NCI-H2196 treated with DMSO at 0.1 percent for 48 hours (cell line): ENCODE data around the gene RTN4.
"Not testable (repeated sequence)": the region's sequence is repeated elsewhere in the genome, so short reads cannot be mapped to it uniquely, and the experiment has no call there.

Experiments
- DNase-seq: peaks from one replicate; lab custom pipeline; 2025; ENCODE audit not compliant: unreplicated experiment; lab: John Stamatoyannopoulos, UW

RTN4 gene

DNA sequence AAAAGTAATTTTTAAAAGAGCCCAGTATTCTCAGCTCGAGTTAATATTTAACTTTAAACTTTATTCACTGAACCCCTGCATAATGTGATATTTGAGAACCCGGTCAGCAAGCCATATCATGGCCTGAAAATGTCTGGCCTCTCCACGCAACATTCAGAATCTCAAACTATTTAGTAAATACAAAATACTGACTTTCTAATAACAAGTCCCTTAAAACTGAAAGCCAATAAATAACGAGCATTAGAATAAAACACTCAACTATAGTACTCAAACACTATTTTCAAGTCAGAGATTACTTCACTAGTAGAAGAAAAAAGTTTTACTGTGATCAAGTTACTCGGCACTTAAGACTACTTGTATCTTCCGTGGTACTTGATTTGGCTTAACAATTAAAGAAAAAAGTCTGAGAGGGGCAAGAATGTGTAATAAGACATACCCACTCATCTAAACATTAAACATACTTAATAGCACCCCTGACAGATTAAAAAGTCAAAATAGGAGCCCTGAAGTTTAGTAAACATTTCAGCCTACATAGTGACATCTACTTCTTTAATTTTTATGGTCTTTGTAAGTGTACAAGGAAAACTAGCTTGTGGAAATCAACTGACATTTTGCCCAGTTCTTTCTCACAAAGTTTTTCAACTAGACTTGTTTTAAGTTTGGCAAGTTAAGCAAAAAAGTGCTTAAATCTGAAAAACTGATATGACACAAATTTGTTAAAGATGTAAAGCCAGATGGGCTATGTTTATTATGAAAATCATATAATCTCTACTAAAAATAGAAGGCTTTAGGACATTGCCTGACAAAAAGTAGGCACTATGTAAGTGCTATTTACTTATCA lies 38.2 kb downstream of the RTN4 start:
- no peak for DNase-seq

DNA sequence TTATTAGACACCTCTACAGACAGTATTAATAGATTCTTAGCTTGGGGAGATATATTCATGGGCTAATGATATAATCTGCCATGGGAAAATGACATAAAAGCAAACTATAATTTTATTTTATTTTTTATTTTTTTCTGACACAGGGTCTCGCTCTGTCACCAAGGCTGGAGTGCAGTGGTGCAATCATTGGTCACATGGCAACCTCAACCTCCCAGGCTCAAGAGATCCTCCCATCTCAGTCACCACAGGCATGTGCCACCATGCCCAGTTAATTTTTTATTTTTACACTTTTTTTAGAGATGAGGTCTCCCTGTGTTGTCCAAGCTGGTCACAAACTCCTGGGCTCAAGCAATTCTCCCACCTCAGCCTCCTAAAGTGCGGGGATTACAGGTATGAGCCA lies 39.3 kb downstream of the RTN4 start:
- no peak for DNase-seq

- DNase-seq, result no peak
Measured at GRCh38 chr2:55010149-55010591, 40.1 kb downstream of the RTN4 start.

GRCh38 chr2:55009277-55010060 lies 40.8 kb downstream of the RTN4 start:
- no peak for DNase-seq

DNA sequence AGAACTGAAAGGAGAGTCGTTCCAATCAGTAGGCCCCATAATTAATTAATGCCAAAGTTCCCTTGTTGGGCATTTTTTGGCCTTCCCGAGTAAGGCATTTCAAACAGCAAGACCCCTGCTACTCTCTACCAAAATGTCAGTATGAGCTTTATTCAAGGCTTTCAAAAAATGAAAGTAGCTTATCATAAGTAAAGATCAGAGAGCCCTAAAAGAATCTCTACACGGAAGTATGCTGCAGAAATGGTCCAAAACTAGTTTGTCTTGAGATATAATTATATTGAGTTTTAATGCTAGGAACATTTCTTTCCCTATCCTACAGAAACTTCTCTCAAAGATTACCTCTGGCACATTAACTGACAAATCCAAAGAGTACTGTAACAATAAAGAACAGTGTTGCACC lies 43.9 kb downstream of the RTN4 start:
- DNase-seq, result no peak

- no peak for DNase-seq
Measured at GRCh38 chr2:55003706-55004639, 46.3 kb downstream of the RTN4 start.

- no peak for DNase-seq
Measured at GRCh38 chr2:55001716-55002115, 48.5 kb downstream of the RTN4 start.

DNA sequence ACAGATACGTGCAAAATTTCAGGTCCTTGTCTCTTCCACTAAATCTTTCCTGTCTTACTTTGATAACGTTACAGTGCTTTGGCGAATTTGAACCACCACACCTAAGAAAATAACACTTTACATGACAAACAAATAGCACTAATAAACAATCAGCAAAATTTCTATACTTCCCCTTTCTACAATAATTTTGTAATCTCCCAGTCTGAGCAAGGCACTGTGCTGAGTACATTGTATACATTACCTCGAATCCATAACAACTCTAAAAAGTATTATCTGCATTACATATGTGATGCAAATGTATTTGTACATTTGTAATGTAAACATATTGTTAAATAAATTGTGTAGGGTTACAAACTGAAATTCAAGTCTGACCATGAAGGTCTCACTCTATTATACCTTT lies 49.9 kb downstream of the RTN4 start:
- no peak for DNase-seq

GRCh38 chr2:54999182-54999581 lies 51.1 kb downstream of the RTN4 start:
- DNase-seq, result no peak

- no peak for DNase-seq
Measured at GRCh38 chr2:54997826-54998225, 52.4 kb downstream of the RTN4 start.

DNA sequence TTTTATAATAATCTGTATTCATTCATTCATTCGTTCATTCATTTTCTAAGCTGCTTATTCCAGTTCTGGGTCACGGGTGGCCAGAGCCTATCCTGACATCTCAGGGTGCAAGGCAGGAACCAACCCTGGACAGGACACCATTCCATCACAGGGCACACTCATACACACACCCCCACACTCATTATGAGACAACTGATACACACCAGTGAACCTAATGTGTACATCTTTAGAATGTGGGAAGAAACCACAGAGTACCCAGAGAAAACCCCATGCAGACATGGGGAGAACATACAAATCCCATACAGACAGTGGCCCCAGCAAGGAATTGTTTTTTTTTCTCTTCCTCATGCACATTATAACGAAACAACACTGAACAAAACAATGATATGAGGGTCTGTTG lies 54.7 kb downstream of the RTN4 start:
- no peak for DNase-seq

- DNase-seq, result not testable (repeated sequence)
Measured at GRCh38 chr2:54990694-54991093, 59.6 kb downstream of the RTN4 start.

DNA sequence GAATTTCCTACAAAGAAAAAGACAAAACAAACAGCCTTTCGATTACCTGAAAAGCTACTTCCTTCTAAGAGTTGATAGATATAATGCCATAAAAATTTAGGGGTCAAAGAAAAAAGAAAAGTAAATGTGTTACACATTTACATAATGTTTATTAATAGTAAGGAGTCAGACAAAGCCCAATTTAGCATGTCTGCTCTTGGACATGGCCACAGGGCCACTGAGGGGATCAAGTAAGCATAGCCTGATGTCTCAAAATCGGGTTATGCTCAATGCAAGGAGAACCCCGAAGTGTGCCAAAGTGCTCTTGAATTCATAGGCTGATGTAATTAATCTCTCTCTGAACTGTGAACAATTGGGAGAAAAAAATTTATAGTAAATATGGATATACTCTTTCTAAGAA lies 61.6 kb downstream of the RTN4 start:
- no peak for DNase-seq

- no peak for DNase-seq
Measured at GRCh38 chr2:54986264-54986663, 64.0 kb downstream of the RTN4 start.

DNA sequence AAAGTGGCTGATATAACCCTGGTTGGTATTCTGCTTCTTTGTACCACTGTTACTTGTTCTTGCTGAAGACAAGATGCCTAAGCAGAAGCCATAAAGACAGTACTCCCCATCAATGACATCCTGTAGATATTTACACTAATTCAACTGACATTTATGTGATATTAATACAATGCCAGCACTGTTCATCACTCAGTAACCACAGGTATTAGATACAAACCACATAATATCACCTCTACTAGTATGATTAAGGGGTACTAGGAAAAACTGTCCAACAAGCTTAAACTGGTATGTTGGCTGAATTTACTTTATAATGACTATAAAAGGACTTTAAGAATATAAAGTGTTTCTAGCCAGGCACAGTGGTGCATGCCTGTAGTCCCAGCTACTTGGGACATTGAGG lies 65.8 kb downstream of the RTN4 start:
- no peak for DNase-seq

DNA sequence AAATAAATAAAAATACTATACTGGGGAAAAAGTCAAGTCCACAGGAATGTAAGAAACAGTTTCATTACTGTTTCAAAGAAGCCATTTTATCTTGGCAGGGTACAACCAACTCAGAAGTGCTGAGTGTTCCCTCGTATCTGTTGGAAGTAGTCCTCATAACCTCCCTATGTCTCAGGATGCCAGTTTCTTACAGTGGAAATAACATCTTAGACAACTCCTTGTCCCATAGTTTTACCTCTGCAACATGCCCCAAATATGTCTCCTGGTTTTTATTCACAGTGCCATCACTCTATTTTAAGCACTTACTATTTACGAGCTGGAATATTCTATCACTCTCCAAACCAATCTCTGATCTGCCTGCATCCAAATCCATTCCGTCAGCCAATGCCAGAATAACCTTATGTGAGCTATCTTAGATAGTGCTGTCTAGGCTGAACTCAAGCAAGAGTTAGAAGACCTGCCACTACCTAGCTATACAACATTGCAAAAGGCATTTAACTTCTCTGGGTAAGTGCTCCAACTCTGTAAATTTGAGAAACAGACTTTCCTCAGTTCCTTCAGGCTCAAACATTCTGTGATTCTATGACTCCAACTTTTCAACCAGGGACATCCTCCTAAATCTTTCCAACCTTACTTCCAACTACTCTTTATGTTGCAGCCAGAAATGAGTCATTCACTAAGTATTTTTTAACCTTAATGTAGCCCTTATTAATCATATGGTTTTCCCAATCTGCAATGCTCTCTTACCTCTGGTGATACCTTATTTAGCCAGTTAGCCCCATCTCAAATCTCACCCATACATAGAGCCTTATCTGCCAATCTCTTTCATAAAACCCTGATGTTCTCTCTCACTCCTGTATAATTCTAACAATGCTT lies 66.7 kb downstream of the RTN4 start:
- DNase-seq, result no peak

DNA sequence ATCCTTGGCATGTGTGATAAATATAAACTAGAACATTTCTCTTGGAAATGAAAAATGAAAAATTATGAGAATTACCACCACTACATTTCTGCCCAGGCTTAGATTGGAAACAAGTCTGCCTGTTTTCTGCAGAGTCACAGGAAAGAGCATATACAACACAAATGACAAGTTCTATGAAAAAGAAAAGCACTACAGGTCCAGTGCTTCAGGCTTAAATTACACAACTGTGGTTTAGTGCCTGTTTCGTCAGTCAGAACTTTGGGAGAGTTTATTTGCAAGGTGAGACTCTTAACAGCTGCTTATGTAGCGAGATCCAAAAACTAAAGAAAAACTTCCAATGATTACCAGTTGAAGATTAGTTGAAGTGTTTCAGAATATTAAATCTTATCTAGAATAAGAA lies 68.9 kb downstream of the RTN4 start:
- DNase-seq, result no peak

DNA sequence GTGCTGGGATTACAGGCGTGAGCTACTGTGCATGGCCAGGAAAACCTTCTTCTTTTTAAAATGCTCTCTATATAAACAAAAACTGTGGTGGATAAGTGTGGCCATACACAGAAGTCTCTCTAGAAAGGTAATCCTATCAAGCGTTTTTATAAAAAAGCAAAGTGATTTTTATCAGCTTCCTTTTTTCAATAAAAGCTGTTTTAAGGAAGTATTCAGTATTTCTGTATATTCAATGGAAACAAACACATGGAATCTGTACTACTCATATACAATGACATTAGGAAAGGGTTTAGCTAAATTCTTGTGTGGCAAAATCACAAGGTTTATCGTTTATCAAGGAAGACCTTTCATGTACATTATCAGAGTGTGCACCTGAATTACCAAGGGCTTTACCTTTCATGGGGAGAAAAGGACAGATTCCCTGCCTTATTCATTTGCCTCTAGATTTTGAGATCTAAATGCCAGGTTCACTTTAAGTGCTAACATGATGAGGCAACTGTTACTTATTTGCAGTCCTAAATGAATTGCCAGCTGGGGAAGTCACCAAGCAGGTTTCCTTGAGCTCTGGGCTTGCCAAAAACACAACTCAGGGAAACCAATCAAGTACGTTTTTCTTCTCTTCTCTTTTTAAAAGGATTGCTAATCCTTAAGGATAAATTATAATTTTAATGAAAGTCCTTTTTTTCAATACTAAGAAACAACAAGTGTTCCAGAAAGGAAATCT lies 70.8 kb downstream of the RTN4 start:
- no peak for DNase-seq

DNA sequence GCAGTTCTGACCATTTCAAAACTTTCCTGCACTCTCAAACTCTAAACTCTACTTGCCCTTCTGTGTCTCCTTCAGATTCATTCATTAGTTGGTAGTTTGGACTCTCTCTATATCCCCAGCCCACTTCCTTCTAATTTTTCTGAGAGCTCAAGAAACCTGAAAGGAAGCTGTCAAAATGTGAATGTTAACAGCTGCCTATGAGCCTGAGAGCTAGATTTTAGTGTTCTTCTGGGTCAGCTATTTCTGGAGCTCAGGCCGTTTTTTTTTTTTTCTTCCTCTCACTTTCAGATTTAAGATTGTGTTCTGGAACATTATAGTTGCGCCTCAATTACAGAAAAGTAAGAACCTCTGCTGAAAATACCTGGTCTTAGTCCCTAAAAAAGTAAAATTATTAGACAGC lies 73.1 kb downstream of the RTN4 start:
- no peak for DNase-seq
